Thymus (tissue), 11 donors: Measurements from ENCODE around the gene CIB1. TPM values are rescaled to one million over a fixed set of nuclear protein-coding genes. Genes with fewer than 3 reads are reported as not detected.

ENCODE experiments used
- DNase-seq, 9 donors: peaks; one replicate each; pipeline ENCODE4 v3.0.0-alpha.2; 2013; ENCODE audit warnings: low spot score in 9 of 9, low read depth in 6 of 9, missing footprints in 1 of 9
- H3K27ac ChIP-seq, 2 donors: one replicate each; pipeline ENCODE4 v1.5.1; 2013; ENCODE audit warnings: control low read depth in 1 of 2, low read depth in 1 of 2, low read length in 1 of 2, mild to moderate bottlenecking in 1 of 2, moderate library complexity in 1 of 2
- H3K27me3 ChIP-seq, 2 donors: one replicate each; pipeline ENCODE4 v1.5.1; 2013; ENCODE audit warnings: low read length in 1 of 2; ENCODE audit not compliant: control insufficient read depth in 2 of 2, insufficient read depth in 1 of 2
- H3K36me3 ChIP-seq, 2 donors: one replicate each; pipeline ENCODE4 v1.5.1; 2013; ENCODE audit warnings: low read length in 1 of 2, mild to moderate bottlenecking in 1 of 2, moderate library complexity in 1 of 2; ENCODE audit not compliant: control insufficient read depth in 2 of 2, insufficient read depth in 2 of 2
- H3K4me1 ChIP-seq, 2 donors: one replicate each; pipeline ENCODE4 v1.5.1; 2013; ENCODE audit warnings: low read length in 2 of 2; ENCODE audit not compliant: control insufficient read depth in 2 of 2, insufficient read depth in 2 of 2
- H3K4me3 ChIP-seq, 2 donors: one replicate each; pipeline ENCODE4 v1.5.1; 2013; ENCODE audit warnings: low read length in 2 of 2, control low read depth in 1 of 2, mild to moderate bottlenecking in 1 of 2
- H3K9me3 ChIP-seq, 2 donors: one replicate each; pipeline ENCODE4 v1.5.1; 2013; ENCODE audit warnings: low read length in 1 of 2, mild to moderate bottlenecking in 1 of 2; ENCODE audit not compliant: control insufficient read depth in 2 of 2, insufficient read depth in 1 of 2
- WGBS: extraction: QIAGEN DNeasy Blood & Tissue Kit; methylation state at CpG from one replicate; pipeline ENCODE4 v1.1.7; 2013; 5-methylcytosine and 5-hydroxymethylcytosine counted together
- polyA plus RNA-seq: library from polyadenylated mRNA; stranded (reverse); fragments of 200-250 nt; gene quantifications from one replicate; pipeline ENCODE4 v1.2.3, GENCODE V29; 2013
- total RNA-seq: library from RNA; stranded (reverse); fragments of 120-200 nt; gene quantifications from one replicate; pipeline ENCODE4 v1.2.4, GENCODE V29; 2013
- donor health status: healthy.

The CIB1 gene
- total and polyA plus RNA-seq, 2 donors = 43.7 to 169 TPM

GRCh38 chr15:90213122-90213817 lies 20.5 kb downstream of the CIB1 start:
- Histone ChIP-seq H3K4me1 (peaks cover 0 to 39% of the 10 kb centered on the region in 2 donors), H3K36me3 (peaks cover 24 to 27% of the 10 kb centered on the region in 2 donors), H3K27ac (peak overlapping the region; percentile 17 to 55), H3K4me3 (no peak overlapping the region), H3K9me3 (no peaks in the 10 kb centered on the region), H3K27me3 (no peaks in the 10 kb centered on the region)
- DNase-seq = no peak
- 88% methylated on average over 12 of the region's 12 CpGs for WGBS

GRCh38 chr15:90212221-90213098 lies 21.3 kb downstream of the CIB1 start:
- Histone ChIP-seq H3K9me3 (no peaks in the 10 kb centered on the region), H3K36me3 (peaks cover 20 to 21% of the 10 kb centered on the region in 2 donors), H3K4me3 (no peak overlapping the region), H3K27ac (peak overlapping the region; percentile 62 to 69), H3K27me3 (no peaks in the 10 kb centered on the region), H3K4me1 (peaks cover 0 to 32% of the 10 kb centered on the region in 2 donors)
- 90% methylated on average over 35 of the region's 35 CpGs for WGBS
- DNase-seq = no peak

- no peaks in the 10 kb centered on the region for H3K9me3 ChIP-seq
- no peak for DNase-seq
- WGBS = 72% methylated on average over 13 of the region's 13 CpGs
- no peak overlapping the region for H3K4me3 ChIP-seq
- no peaks in the 10 kb centered on the region for H3K27me3 ChIP-seq
- peaks cover 0 to 28% of the 10 kb centered on the region in 2 donors for H3K4me1 ChIP-seq
- H3K27ac ChIP-seq = peak overlapping the region; percentile 62 to 81
- peaks cover 24 to 25% of the 10 kb centered on the region in 2 donors for H3K36me3 ChIP-seq
Observed at GRCh38 chr15:90211440-90212143, 22.1 kb downstream of the CIB1 start.

- H3K27ac ChIP-seq = peak overlapping the region in 1 of 2 donors; percentile 62
- 96% methylated on average over 9 of the region's 9 CpGs for WGBS
- H3K4me1 ChIP-seq = peaks cover 0 to 28% of the 10 kb centered on the region in 2 donors
- no peaks in the 10 kb centered on the region for H3K9me3 ChIP-seq
- DNase-seq = no peak
- peaks cover 29% of the 10 kb centered on the region in 2 donors for H3K36me3 ChIP-seq
- H3K27me3 ChIP-seq = no peaks in the 10 kb centered on the region
- no peak overlapping the region for H3K4me3 ChIP-seq
Observed at GRCh38 chr15:90211009-90211408, 22.7 kb downstream of the CIB1 start.

GRCh38 chr15:90210593-90210992 lies 23.1 kb downstream of the CIB1 start:
- Histone ChIP-seq H3K4me1 (peaks cover 0 to 28% of the 10 kb centered on the region in 2 donors), H3K9me3 (no peaks in the 10 kb centered on the region), H3K27ac (no peak overlapping the region), H3K27me3 (no peaks in the 10 kb centered on the region), H3K36me3 (peaks cover 33% of the 10 kb centered on the region in 2 donors), H3K4me3 (no peak overlapping the region)
- no peak for DNase-seq
- WGBS = 96% methylated on average over 8 of the region's 8 CpGs

- DNase-seq = no peak
- no peak overlapping the region for H3K4me3 ChIP-seq
- H3K27ac ChIP-seq = no peak overlapping the region
- peaks cover 33 to 35% of the 10 kb centered on the region in 2 donors for H3K36me3 ChIP-seq
- H3K9me3 ChIP-seq = no peaks in the 10 kb centered on the region
- no peaks in the 10 kb centered on the region for H3K27me3 ChIP-seq
- H3K4me1 ChIP-seq = peaks cover 0 to 28% of the 10 kb centered on the region in 2 donors
- WGBS = 84% methylated on average over 9 of the region's 9 CpGs
Observed at GRCh38 chr15:90209591-90209990, 24.1 kb downstream of the CIB1 start.

- Histone ChIP-seq H3K4me3 (no peak overlapping the region), H3K27me3 (no peaks in the 10 kb centered on the region), H3K36me3 (peaks cover 37 to 40% of the 10 kb centered on the region in 2 donors), H3K4me1 (peaks cover 0 to 23% of the 10 kb centered on the region in 2 donors), H3K9me3 (no peaks in the 10 kb centered on the region), H3K27ac (no peak overlapping the region)
- 98% methylated on average over 6 of the region's 6 CpGs for WGBS
- DNase-seq = no peak
Observed at GRCh38 chr15:90208356-90208755, 25.4 kb downstream of the CIB1 start.

GRCh38 chr15:90207252-90207651 lies 26.5 kb downstream of the CIB1 start:
- Histone ChIP-seq H3K4me3 (no peak overlapping the region), H3K27ac (no peak overlapping the region), H3K9me3 (no peaks in the 10 kb centered on the region), H3K4me1 (peaks cover 3 to 22% of the 10 kb centered on the region in 2 donors), H3K36me3 (peaks cover 30 to 34% of the 10 kb centered on the region in 2 donors), H3K27me3 (peaks cover 0 to 2% of the 10 kb centered on the region in 2 donors)
- WGBS = 99% methylated on average over 6 of the region's 6 CpGs
- no peak for DNase-seq
